GM21367 (cell line): ENCODE data around the gene IGF2R.
A peak's percentile ranks its signal among the peaks of the same experiment; 100 is the strongest.
"Not testable (repeated sequence)": the region's sequence is repeated elsewhere in the genome, so short reads cannot be mapped to it uniquely, and the experiment has no call there.

Experiments used
- ATAC-seq: cut with Tn5 transposase; IDR thresholded peaks from one replicate; pipeline ENCODE4 v1.9.1; 2021; ENCODE audit not compliant: unreplicated experiment

The IGF2R gene

GRCh38 chr6:160133441-160134336 is 164.8 kb downstream of the IGF2R start:
- no peak for ATAC-seq

GRCh38 chr6:160134337-160134751 is 165.5 kb downstream of the IGF2R start:
- ATAC-seq, result not testable (repeated sequence)

- no peak for ATAC-seq
Measured at GRCh38 chr6:160134779-160135547, 166.1 kb downstream of the IGF2R start.

- no peak for ATAC-seq
Measured at GRCh38 chr6:160135907-160136655, 167.2 kb downstream of the IGF2R start.

- no peak for ATAC-seq
Measured at GRCh38 chr6:160137130-160137988, 168.5 kb downstream of the IGF2R start.

GRCh38 chr6:160137989-160138835 is 169.3 kb downstream of the IGF2R start:
- ATAC-seq, result peak; percentile 54

- ATAC-seq, result no peak
Measured at GRCh38 chr6:160138839-160139419, 170.0 kb downstream of the IGF2R start.

GRCh38 chr6:160139420-160139851 is 170.6 kb downstream of the IGF2R start:
- no peak for ATAC-seq

GRCh38 chr6:160140493-160140892 is 171.6 kb downstream of the IGF2R start:
- ATAC-seq, result not testable (repeated sequence)

GRCh38 chr6:160141001-160141726 is 172.3 kb downstream of the IGF2R start:
- no peak for ATAC-seq

GRCh38 chr6:160142115-160142715 is 173.3 kb downstream of the IGF2R start:
- ATAC-seq, result no peak

- no peak for ATAC-seq
Measured at GRCh38 chr6:160146454-160147145, 177.7 kb downstream of the IGF2R start.

- no peak for ATAC-seq
Measured at GRCh38 chr6:160147146-160147536, 178.3 kb downstream of the IGF2R start.

GRCh38 chr6:160154471-160154870 is 185.6 kb downstream of the IGF2R start:
- no peak for ATAC-seq

GRCh38 chr6:160156842-160157241 is 188.0 kb downstream of the IGF2R start:
- ATAC-seq, result no peak

- no peak for ATAC-seq
Measured at GRCh38 chr6:160160450-160160849, 191.6 kb downstream of the IGF2R start.
